ENCODE measurements around the gene TMEM132C. TPM values are rescaled to one million over a fixed set of nuclear protein-coding genes. Genes with fewer than 3 reads are reported as not detected.

TMEM132C gene
- not detected in 2 replicates for total RNA-seq

GRCh38 chr12:128267131-128267622 lies at the start of gene TMEM132C:
TMEM132C (plus strand) TSS chr12:128267170; CDS start chr12:128267403, 233 bp downstream.
- CTCF ChIA-PET, result no interaction called here
- intact Hi-C loops (cut with micrococcal nuclease), result no loop called here
- Mint-ChIP-seq H3K27ac (no peak within 1 kb of the TSS), H3K9me3 (no peaks in the 10 kb centered on the region), H3K4me1 (peaks cover 3% of the 10 kb centered on the region), H3K36me3 (ENCODE audit: low read depth) (no peaks in the 10 kb centered on the region), H3K27me3 (peaks cover 33% of the 10 kb centered on the region), H3K4me3 (no peak within 1 kb of the TSS)
- POLR2A ChIA-PET, result no interaction called here
- DNase-seq (no peak), ATAC-seq (ENCODE audit: low read depth) (no peak)
- TF ChIP-seq, protein P1, sequence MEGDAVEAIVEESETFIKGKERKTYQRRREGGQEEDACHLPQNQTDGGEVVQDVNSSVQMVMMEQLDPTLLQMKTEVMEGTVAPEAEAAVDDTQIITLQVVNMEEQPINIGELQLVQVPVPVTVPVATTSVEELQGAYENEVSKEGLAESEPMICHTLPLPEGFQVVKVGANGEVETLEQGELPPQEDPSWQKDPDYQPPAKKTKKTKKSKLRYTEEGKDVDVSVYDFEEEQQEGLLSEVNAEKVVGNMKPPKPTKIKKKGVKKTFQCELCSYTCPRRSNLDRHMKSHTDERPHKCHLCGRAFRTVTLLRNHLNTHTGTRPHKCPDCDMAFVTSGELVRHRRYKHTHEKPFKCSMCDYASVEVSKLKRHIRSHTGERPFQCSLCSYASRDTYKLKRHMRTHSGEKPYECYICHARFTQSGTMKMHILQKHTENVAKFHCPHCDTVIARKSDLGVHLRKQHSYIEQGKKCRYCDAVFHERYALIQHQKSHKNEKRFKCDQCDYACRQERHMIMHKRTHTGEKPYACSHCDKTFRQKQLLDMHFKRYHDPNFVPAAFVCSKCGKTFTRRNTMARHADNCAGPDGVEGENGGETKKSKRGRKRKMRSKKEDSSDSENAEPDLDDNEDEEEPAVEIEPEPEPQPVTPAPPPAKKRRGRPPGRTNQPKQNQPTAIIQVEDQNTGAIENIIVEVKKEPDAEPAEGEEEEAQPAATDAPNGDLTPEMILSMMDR (IDR thresholded peaks at IDR 0.05), result no peak

GRCh38 chr12:128224226-128224625 lies 42.7 kb upstream of the TMEM132C start:
- TF ChIP-seq, protein P1 (IDR thresholded peaks at IDR 0.05), result no peak
- H3K9me3 Mint-ChIP-seq, result no peaks in the 10 kb centered on the region
- no peak overlapping the region for H3K27ac Mint-ChIP-seq
- ChIA-PET POLR2A (no interaction called here), CTCF (no interaction called here)
- DNase-seq (no peak), ATAC-seq (ENCODE audit: low read depth) (no peak)
- H3K36me3 Mint-ChIP-seq (ENCODE audit: low read depth), result no peaks in the 10 kb centered on the region
- no peaks in the 10 kb centered on the region for H3K27me3 Mint-ChIP-seq
- intact Hi-C loops (cut with micrococcal nuclease), result no loop called here
- no peaks in the 10 kb centered on the region for H3K4me1 Mint-ChIP-seq
- H3K4me3 Mint-ChIP-seq, result no peak overlapping the region

- ATAC-seq (ENCODE audit: low read depth) (no peak), DNase-seq (no peak)
- Mint-ChIP-seq H3K4me3 (no peak overlapping the region), H3K27ac (no peak overlapping the region), H3K9me3 (no peaks in the 10 kb centered on the region), H3K36me3 (ENCODE audit: low read depth) (no peaks in the 10 kb centered on the region), H3K4me1 (no peaks in the 10 kb centered on the region), H3K27me3 (no peaks in the 10 kb centered on the region)
- CTCF ChIA-PET, result no interaction called here
- POLR2A ChIA-PET, result no interaction called here
- TF ChIP-seq, protein P1 (IDR thresholded peaks at IDR 0.05), result no peak
- intact Hi-C loops (cut with micrococcal nuclease), result no loop called here
Measured at GRCh38 chr12:128228581-128228980, 38.4 kb upstream of the TMEM132C start.

DNA sequence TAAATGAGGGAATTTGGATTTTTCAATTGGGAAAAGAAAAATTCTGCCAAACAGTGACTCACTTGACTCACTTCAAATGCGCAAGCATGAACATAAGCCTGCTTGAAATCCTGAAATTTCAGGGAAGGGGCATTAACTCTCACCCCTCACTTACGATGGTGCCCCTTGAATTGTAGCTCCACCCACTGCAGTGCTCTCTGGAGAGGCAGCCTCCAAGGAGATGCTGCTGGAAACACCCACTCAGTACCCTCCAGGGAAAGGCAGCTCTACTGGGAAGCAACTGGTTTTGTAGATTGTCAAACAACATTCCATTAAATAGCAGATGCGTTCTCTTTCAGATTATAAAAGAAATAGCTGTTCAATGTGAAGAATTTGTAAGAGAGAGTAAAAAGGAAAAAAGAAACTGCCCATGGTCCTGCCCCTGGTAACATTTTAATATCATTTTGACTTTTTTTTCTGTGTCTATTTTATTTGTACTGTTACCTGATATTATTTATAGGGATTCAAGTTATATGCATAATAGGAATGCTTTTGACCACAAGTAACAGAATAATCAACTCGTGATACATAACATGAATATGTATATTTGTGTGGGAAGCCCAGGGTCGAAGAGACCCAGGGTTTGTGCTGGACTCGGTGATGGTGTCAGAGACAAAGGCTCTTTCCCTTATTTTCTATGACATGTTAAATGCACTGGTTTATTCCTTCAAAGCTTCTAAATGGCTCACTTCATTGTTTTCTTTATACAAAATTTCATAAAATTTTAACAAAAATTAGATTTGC lies 31.1 kb upstream of the TMEM132C start:
- ATAC-seq (ENCODE audit: low read depth), result no peak

DNA sequence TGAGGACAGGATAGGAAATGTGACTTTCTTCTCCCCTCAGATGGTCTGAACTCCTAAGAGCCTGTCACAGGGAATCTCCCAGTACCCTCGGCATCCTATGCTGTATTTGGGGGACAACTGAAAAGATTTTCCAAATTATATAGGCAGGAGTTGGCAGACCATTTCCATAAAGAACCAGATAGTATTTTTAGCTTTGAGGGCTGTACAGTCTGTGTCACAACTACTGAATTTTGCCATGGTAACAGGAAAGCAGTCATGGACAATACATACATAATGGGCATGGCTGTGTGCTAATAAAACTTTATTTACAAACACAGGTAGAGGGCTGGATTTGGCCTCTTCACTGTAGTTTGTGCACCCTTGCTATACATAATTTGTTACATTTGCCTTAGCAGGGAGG lies 30.4 kb upstream of the TMEM132C start:
- no peak overlapping the region for H3K27ac Mint-ChIP-seq
- peaks cover 8% of the 10 kb centered on the region for H3K9me3 Mint-ChIP-seq
- H3K27me3 Mint-ChIP-seq, result no peaks in the 10 kb centered on the region
- ChIA-PET CTCF (no interaction called here), POLR2A (no interaction called here)
- DNase-seq (no peak), ATAC-seq (ENCODE audit: low read depth) (no peak)
- intact Hi-C loops (cut with micrococcal nuclease), result no loop called here
- no peaks in the 10 kb centered on the region for H3K36me3 Mint-ChIP-seq (ENCODE audit: low read depth)
- no peak overlapping the region for H3K4me3 Mint-ChIP-seq
- TF ChIP-seq, protein P1 (IDR thresholded peaks at IDR 0.05), result no peak
- H3K4me1 Mint-ChIP-seq, result no peaks in the 10 kb centered on the region

More for the DNA sequence above, 31.1 kb upstream of the TMEM132C start:
- Mint-ChIP-seq H3K27me3 (no peaks in the 10 kb centered on the region), H3K36me3 (ENCODE audit: low read depth) (no peaks in the 10 kb centered on the region), H3K4me1 (no peaks in the 10 kb centered on the region), H3K9me3 (peaks cover 8% of the 10 kb centered on the region), H3K4me3 (no peak overlapping the region), H3K27ac (no peak overlapping the region)
- intact Hi-C loops (cut with micrococcal nuclease), result no loop called here
- CTCF ChIA-PET, result no interaction called here
- TF ChIP-seq, protein P1 (IDR thresholded peaks at IDR 0.05), result no peak
- no peak for DNase-seq
- POLR2A ChIA-PET, result no interaction called here

All from activated B cell treated with CpG ODN at 0.5 μM for 24 hours (primary cell).